Body of pancreas (tissue), 4 donors: ENCODE measurements around the gene THBS2.

ENCODE experiments used
- POLR2A ChIP-seq, 3 donors: fragments of 450-650 bp; IDR thresholded peaks; one replicate each; pipeline ENCODE4 v1.6.1; 2016; ENCODE audit warnings: antibody characterized with exemption in 3 of 3, mild to moderate bottlenecking in 2 of 3
- TF ChIP-seq, protein P1 (sequence below), 7 experiments: fragments of 450-650 bp in 4 of 7; fragments of 200-600 bp in 3 of 7; sonication (generic) in 3 of 7; IDR thresholded peaks; one replicate each; pipeline ENCODE4 v1.5.1; 2016 to 2019; ENCODE audit warnings: antibody characterized with exemption in 7 of 7

DNA sequence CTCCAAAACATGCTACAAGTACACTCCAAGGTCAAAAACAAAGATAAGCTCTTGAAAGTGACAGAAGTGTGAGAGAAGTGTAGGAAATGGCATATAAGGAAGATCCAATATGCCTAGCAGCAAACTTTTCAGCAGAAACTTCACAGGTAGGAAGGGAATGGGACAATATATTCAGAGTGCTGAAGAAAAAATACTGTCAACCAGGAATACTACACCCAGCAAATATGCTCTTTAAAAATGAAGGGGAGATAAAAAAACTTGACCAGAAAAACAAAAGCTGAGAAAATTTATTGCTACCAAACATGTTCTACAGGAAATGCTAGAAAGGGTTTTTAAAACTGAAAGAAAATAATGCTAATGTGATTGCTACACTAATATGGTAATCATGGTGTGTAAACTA is 46.2 kb downstream of the THBS2 start:
- TF ChIP-seq, protein P1, sequence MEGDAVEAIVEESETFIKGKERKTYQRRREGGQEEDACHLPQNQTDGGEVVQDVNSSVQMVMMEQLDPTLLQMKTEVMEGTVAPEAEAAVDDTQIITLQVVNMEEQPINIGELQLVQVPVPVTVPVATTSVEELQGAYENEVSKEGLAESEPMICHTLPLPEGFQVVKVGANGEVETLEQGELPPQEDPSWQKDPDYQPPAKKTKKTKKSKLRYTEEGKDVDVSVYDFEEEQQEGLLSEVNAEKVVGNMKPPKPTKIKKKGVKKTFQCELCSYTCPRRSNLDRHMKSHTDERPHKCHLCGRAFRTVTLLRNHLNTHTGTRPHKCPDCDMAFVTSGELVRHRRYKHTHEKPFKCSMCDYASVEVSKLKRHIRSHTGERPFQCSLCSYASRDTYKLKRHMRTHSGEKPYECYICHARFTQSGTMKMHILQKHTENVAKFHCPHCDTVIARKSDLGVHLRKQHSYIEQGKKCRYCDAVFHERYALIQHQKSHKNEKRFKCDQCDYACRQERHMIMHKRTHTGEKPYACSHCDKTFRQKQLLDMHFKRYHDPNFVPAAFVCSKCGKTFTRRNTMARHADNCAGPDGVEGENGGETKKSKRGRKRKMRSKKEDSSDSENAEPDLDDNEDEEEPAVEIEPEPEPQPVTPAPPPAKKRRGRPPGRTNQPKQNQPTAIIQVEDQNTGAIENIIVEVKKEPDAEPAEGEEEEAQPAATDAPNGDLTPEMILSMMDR (IDR thresholded peaks at IDR 0.05): no peak
- no peak for TF ChIP-seq POLR2A (IDR thresholded peaks at IDR 0.05)
